ENCODE results near the gene MST1.

DNA sequence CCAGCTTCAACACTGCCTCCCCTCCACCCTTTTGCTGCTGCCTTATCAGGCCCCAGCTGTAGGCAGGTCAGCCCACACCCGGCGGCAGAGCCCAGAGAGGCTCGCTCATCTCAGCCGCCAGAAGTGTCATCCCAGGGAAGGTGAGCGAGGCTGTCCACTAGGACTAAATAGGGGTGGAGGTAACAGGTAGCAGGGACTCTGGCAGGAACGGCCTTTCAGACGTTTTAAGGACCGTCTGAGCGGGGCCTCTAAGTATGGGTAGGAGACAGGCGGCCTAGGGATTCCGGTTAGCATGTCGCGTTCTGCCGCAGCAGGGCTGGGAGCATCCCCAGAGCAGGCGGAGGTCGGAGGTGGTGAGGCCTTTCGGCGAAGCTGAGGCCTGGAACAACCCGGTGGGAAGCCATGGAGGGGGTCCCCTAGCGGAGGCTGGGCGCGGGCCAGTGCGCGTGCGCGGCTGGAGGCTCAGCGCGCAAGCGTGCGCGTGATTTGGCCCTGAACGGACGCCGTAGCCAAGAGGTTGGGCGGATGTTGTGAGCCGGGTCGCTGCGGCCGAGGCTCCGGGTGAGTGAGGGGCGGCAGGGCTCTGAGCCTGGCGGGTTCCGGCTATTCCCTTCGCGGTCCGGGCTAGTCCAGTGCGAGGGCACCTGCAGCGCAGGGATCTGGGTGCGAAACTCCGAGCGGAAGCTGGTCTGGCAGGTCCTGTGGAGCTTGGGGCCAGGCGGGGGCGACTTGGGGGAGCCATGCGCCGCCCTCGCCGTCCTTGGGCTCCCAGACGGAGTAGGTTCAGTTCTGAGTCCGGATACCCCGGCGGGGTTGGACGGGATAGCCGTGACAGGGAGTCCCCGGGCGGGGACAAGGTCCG, at the start of gene MST1, which contains the start of gene RNF123:
- TF ChIP-seq, protein P1, sequence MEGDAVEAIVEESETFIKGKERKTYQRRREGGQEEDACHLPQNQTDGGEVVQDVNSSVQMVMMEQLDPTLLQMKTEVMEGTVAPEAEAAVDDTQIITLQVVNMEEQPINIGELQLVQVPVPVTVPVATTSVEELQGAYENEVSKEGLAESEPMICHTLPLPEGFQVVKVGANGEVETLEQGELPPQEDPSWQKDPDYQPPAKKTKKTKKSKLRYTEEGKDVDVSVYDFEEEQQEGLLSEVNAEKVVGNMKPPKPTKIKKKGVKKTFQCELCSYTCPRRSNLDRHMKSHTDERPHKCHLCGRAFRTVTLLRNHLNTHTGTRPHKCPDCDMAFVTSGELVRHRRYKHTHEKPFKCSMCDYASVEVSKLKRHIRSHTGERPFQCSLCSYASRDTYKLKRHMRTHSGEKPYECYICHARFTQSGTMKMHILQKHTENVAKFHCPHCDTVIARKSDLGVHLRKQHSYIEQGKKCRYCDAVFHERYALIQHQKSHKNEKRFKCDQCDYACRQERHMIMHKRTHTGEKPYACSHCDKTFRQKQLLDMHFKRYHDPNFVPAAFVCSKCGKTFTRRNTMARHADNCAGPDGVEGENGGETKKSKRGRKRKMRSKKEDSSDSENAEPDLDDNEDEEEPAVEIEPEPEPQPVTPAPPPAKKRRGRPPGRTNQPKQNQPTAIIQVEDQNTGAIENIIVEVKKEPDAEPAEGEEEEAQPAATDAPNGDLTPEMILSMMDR (IDR thresholded peaks at IDR 0.05; ENCODE audit: low read depth, low read length) = peak; percentile 40
- TF ChIP-seq EZH2phosphoT487 (IDR thresholded peaks at IDR 0.05; ENCODE audit: low read depth) = no peak
